B cell (primary cell): Measurements from ENCODE around the gene CLSTN2. TPM values are rescaled to one million over a fixed set of nuclear protein-coding genes. Genes with fewer than 3 reads are reported as not detected.

Experiments
- ATAC-seq: fragments of 200-7000 bp; cut with Tn5 transposase; one replicate; pipeline ENCODE4 v1.10.0; 2021; ENCODE audit warnings: low read depth, mild to moderate bottlenecking, moderate number of reproducible peaks, moderate library complexity
- CTCF ChIA-PET: fragments of 350-600 bp; sonication (Branson Sonifier 250); formaldehyde crosslinking; loops from one replicate; lab custom pipeline; 2021; ENCODE audit warnings: antibody characterized with exemption, inconsistent platforms; lab: Charles Lee
- POLR2A ChIA-PET: fragments of 350-600 bp; sonication (Branson Sonifier 250); formaldehyde crosslinking; loops from one replicate; lab custom pipeline; 2021; ENCODE audit warnings: antibody characterized with exemption; lab: Charles Lee
- DNase-seq: peaks from one replicate; pipeline ENCODE4 v3.0.0; 2013
- H2AFZ ChIP-seq: 2 replicates; pipeline ENCODE4 v1.6.1; 2012; ENCODE audit warnings: mild to moderate bottlenecking, low read depth, low read length; ENCODE audit not compliant: insufficient read depth, poor library complexity, severe bottlenecking
- H3K27ac ChIP-seq, 2 donors: 1 replicate in 1 of 2; 2 replicates in 1 of 2; pipeline ENCODE4 v1.5.1; 2012 to 2013; ENCODE audit warnings: low read length in 2 of 2, mild to moderate bottlenecking in 2 of 2, moderate library complexity in 1 of 2
- H3K27me3 ChIP-seq, 4 experiments: fragments of 200-600 bp in 1 of 4; sonication (generic) in 1 of 4; replicated peaks in 1 of 4; 1 replicate in 2 of 4; 2 replicates in 2 of 4; pipeline versions ENCODE4 v1.6.1 to v1.7.0; 2013 to 2016; ENCODE audit warnings: low read length in 3 of 4, mild to moderate bottlenecking in 2 of 4, mixed read lengths in 1 of 4, moderate library complexity in 1 of 4; ENCODE audit not compliant: insufficient read depth in 4 of 4, control insufficient read depth in 3 of 4; ENCODE audit errors: control extremely low read depth in 1 of 4
- H3K36me3 ChIP-seq, 2 experiments: replicated peaks in 1 of 2; 1 replicate in 1 of 2; 2 replicates in 1 of 2; pipeline versions ENCODE4 v1.6.1 to v1.7.1; 2013; ENCODE audit warnings: low read length in 1 of 2; ENCODE audit not compliant: insufficient read depth in 2 of 2, control insufficient read depth in 1 of 2; ENCODE audit errors: control extremely low read depth in 1 of 2, extremely low read depth in 1 of 2
- H3K4me1 ChIP-seq, 2 donors: fragments of 200-600 bp in 1 of 2; sonication (generic) in 1 of 2; 1 replicate in 1 of 2; 2 replicates in 1 of 2; pipeline versions ENCODE4 v1.5.1 to v1.6.1; 2013 to 2017; ENCODE audit warnings: low read length in 2 of 2; ENCODE audit not compliant: control insufficient read depth in 2 of 2, insufficient read depth in 2 of 2
- H3K4me2 ChIP-seq: replicated peaks from 2 replicates; pipeline ENCODE3; 2012; ENCODE audit warnings: mild to moderate bottlenecking, low read depth, low read length; ENCODE audit not compliant: poor library complexity, severe bottlenecking
- H3K4me3 ChIP-seq, 5 experiments: fragments of 200-600 bp in 1 of 5; sonication (generic) in 1 of 5; 1 replicate in 3 of 5; 2 replicates in 2 of 5; pipeline versions ENCODE4 v1.5.1 to v1.7.0; 2011 to 2016; ENCODE audit warnings: low read length in 4 of 5, mild to moderate bottlenecking in 4 of 5, low read depth in 2 of 5, control low read depth in 1 of 5, moderate library complexity in 1 of 5; ENCODE audit not compliant: insufficient read depth in 1 of 5; ENCODE audit errors: control extremely low read depth in 1 of 5, extremely low read depth in 1 of 5
- H3K79me2 ChIP-seq: fragments of 200-600 bp; sonication (generic); one replicate; pipeline ENCODE4 v1.6.0; 2016; ENCODE audit warnings: low read length; ENCODE audit not compliant: control insufficient read depth, insufficient read depth
- H3K9ac ChIP-seq: fragments of 200-600 bp; sonication (generic); 2 replicates; pipeline ENCODE4 v1.6.1; 2017; ENCODE audit warnings: mild to moderate bottlenecking, low read length, moderate library complexity
- H3K9me3 ChIP-seq, 3 donors: one replicate each; pipeline versions ENCODE4 v1.6.1 to v1.7.1; 2013; ENCODE audit warnings: low read length in 2 of 3; ENCODE audit not compliant: control insufficient read depth in 2 of 3, insufficient read depth in 1 of 3; ENCODE audit errors: control extremely low read depth in 1 of 3
- H4K20me1 ChIP-seq: 2 replicates; pipeline ENCODE4 v1.6.0; 2012; ENCODE audit warnings: mild to moderate bottlenecking, low read length; ENCODE audit not compliant: insufficient read depth, control insufficient read depth, poor library complexity, severe bottlenecking
- H3K27ac Mint-ChIP-seq: one replicate; pipeline ENCODE4 v1.8.0; 2021; ENCODE audit warnings: mixed read lengths
- H3K27me3 Mint-ChIP-seq: one replicate; pipeline ENCODE4 v1.8.0; 2021; ENCODE audit warnings: mixed read lengths
- H3K4me1 Mint-ChIP-seq: one replicate; pipeline ENCODE4 v1.8.0; 2021; ENCODE audit warnings: mixed read lengths
- H3K4me3 Mint-ChIP-seq: one replicate; pipeline ENCODE4 v1.8.0; 2021; ENCODE audit warnings: mixed read lengths
- H3K9me3 Mint-ChIP-seq: one replicate; pipeline ENCODE4 v1.8.0; 2022; ENCODE audit warnings: mixed read lengths; ENCODE audit not compliant: insufficient read depth
- CTCF ChIP-seq: fragments of 200-600 bp; IDR thresholded peaks from one replicate; pipeline ENCODE4 v1.8.0; 2022; ENCODE audit warnings: antibody characterized with exemption, mild to moderate bottlenecking
- EZH2 ChIP-seq: IDR thresholded peaks from 2 replicates; pipeline ENCODE4 v1.6.1; 2012; ENCODE audit warnings: borderline replicate concordance, low read depth, mild to moderate bottlenecking, moderate library complexity, low read length; ENCODE audit not compliant: insufficient read depth, poor library complexity, severe bottlenecking
- WGBS: methylation state at CpG from one replicate; pipeline ENCODE4 v1.1.5; 2013; ENCODE audit warnings: missing lambda C conversion rate; ENCODE audit not compliant: insufficient coverage; 5-methylcytosine and 5-hydroxymethylcytosine counted together
- intact Hi-C: fragments of 100-400 bp; cut with micrococcal nuclease; formaldehyde crosslinking; loops from one replicate; pipeline ENCODE4 v1.10.0; 2022
- polyA plus RNA-seq: library from polyadenylated mRNA; depleted of rRNA; stranded (reverse); fragments of >200 nt; gene quantifications from 2 replicates; pipeline ENCODE4 v1.2.3, GENCODE V29; 2012
- total RNA-seq, 2 donors: library from RNA; stranded (reverse); fragments of 120-200 nt in 1 of 2; gene quantifications; 1 replicate in 1 of 2; 2 replicates in 1 of 2; pipeline versions ENCODE4 v1.2.3 to v1.2.4, GENCODE V29; 2013 to 2022

The CLSTN2 gene
- total and polyA plus RNA-seq, 2 donors (not counting 1 experiment from before 2014, with no cell fraction given): not detected

- POLR2A ChIA-PET: no interaction called here
- no peaks in the 10 kb centered on the region for H3K4me1 Mint-ChIP-seq
- no peak for ATAC-seq
Measured at GRCh38 chr3:140406655-140407054, 471.7 kb downstream of the CLSTN2 start.

GRCh38 chr3:140408252-140408651 lies 473.3 kb downstream of the CLSTN2 start:
- H3K4me1 ChIP-seq: no peaks in the 10 kb centered on the region
- 88% methylated on average over 3 of the region's 3 CpGs for WGBS
- no peaks in the 10 kb centered on the region for H4K20me1 ChIP-seq
- H2AFZ ChIP-seq: no peak overlapping the region
- no peak overlapping the region for H3K4me2 ChIP-seq
- intact Hi-C loops: no loop called here
- H3K9ac ChIP-seq: no peak overlapping the region
- Mint-ChIP-seq H3K27me3 (peaks cover 3% of the 10 kb centered on the region), H3K4me3 (no peak overlapping the region), H3K4me1 (no peaks in the 10 kb centered on the region), H3K27ac (no peak overlapping the region), H3K9me3 (peaks cover 4% of the 10 kb centered on the region)
- no peak overlapping the region for H3K4me3 ChIP-seq
- TF ChIP-seq EZH2 (no peak), CTCF (no peak)
- H3K27me3 ChIP-seq: no peaks in the 10 kb centered on the region
- ChIA-PET CTCF (no interaction called here), POLR2A (no interaction called here)
- H3K27ac ChIP-seq: no peak overlapping the region
- ATAC-seq (no peak), DNase-seq (no peak)
- no peaks in the 10 kb centered on the region for H3K36me3 ChIP-seq
- no peaks in the 10 kb centered on the region for H3K79me2 ChIP-seq
- H3K9me3 ChIP-seq: peaks cover 0 to 8% (median 7%) of the 10 kb centered on the region in 3 donors

More at GRCh38 chr3:140406655-140407054, 471.7 kb downstream of the CLSTN2 start:
- H3K27ac Mint-ChIP-seq: no peak overlapping the region
- H3K27me3 Mint-ChIP-seq: peaks cover 3% of the 10 kb centered on the region
- Histone ChIP-seq H3K27me3 (no peaks in the 10 kb centered on the region), H3K79me2 (no peaks in the 10 kb centered on the region), H2AFZ (no peak overlapping the region), H3K36me3 (no peaks in the 10 kb centered on the region), H3K27ac (no peak overlapping the region), H3K9me3 (peaks cover 0 to 8% (median 7%) of the 10 kb centered on the region in 3 donors), H3K4me1 (no peaks in the 10 kb centered on the region), H3K9ac (no peak overlapping the region), H3K4me3 (no peak overlapping the region), H3K4me2 (no peak overlapping the region), H4K20me1 (no peaks in the 10 kb centered on the region)
- TF ChIP-seq CTCF (no peak), EZH2 (no peak)
- no peak for DNase-seq
- peaks cover 4% of the 10 kb centered on the region for H3K9me3 Mint-ChIP-seq
- intact Hi-C loops: no loop called here
- CTCF ChIA-PET: no interaction called here
- no peak overlapping the region for H3K4me3 Mint-ChIP-seq
